Ascending aorta (tissue), 2 donors: ENCODE data around the gene C1orf87. TPM values are rescaled to one million over a fixed set of nuclear protein-coding genes. Genes with fewer than 3 reads are reported as not detected.
"Not testable (repeated sequence)": the region's sequence is repeated elsewhere in the genome, so short reads cannot be mapped to it uniquely, and the experiment has no call there.

Source experiments
- DNase-seq, 2 donors: peaks; one replicate each; pipeline ENCODE4 v3.0.0-alpha.2; 2019; ENCODE audit warnings: low spot score in 2 of 2
- H3K27ac ChIP-seq, 2 donors: fragments of 200-600 bp; sonication (generic); one replicate each; pipeline ENCODE4 v1.5.1; 2016 to 2017; ENCODE audit warnings: mild to moderate bottlenecking in 1 of 2
- H3K27me3 ChIP-seq: fragments of 200-600 bp; sonication (generic); one replicate; pipeline ENCODE4 v1.5.1; 2017
- H3K36me3 ChIP-seq, 2 donors: fragments of 200-600 bp; sonication (generic); one replicate each; pipeline ENCODE4 v1.5.1; 2016
- H3K4me1 ChIP-seq, 2 donors: fragments of 200-600 bp; sonication (generic); one replicate each; pipeline ENCODE4 v1.5.1; 2016 to 2017; ENCODE audit warnings: mild to moderate bottlenecking in 1 of 2
- H3K4me3 ChIP-seq, 2 donors: fragments of 200-600 bp; sonication (generic); one replicate each; pipeline ENCODE4 v1.5.1; 2016 to 2017; ENCODE audit warnings: mild to moderate bottlenecking in 1 of 2
- H3K9me3 ChIP-seq, 2 donors: fragments of 200-600 bp; sonication (generic); one replicate each; pipeline ENCODE4 v1.5.1; 2016
- CTCF ChIP-seq, 3 experiments: fragments of 200-600 bp in 2 of 3; fragments of 450-650 bp in 1 of 3; sonication (generic) in 2 of 3; IDR thresholded peaks; one replicate each; pipeline ENCODE4 v1.5.1; 2016 to 2019; ENCODE audit warnings: antibody characterized with exemption in 3 of 3, mild to moderate bottlenecking in 1 of 3, moderate library complexity in 1 of 3
- intact Hi-C: fragments of 100-400 bp; cut with DNase I; formaldehyde crosslinking; loops from one replicate; pipeline ENCODE4 v1.15.1; 2023
- total RNA-seq: library from RNA; depleted of rRNA; stranded (reverse); fragments of >200 nt; gene quantifications from one replicate; pipeline ENCODE4 v1.1.0, GENCODE V29; 2016

The C1orf87 gene
- total RNA-seq, 1 donor from 2014 or later, result not detected

DNA sequence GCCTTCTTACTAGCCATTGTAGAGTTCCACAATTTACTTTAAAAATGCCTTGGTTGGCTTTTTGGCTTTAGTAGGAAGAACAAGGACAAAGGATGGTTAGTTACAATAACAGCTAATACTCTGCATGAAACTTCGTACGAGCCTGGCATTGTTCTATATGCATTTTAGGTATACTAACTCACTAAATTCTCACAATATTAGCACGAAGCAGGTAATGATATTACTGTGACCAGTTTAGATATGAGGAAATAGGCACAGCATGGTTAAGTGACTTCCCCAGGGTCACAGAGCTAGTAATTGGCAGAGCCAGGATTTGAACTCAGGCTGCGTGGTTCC, 96.5 kb downstream of the C1orf87 start:
- Histone ChIP-seq H3K4me1 (no peaks in the 10 kb centered on the region), H3K27me3 (no peaks in the 10 kb centered on the region), H3K36me3 (no peaks in the 10 kb centered on the region), H3K9me3 (no peaks in the 10 kb centered on the region), H3K4me3 (no peak overlapping the region), H3K27ac (no peak overlapping the region)
- TF ChIP-seq CTCF (IDR thresholded peaks at IDR 0.05), result no peak
- intact Hi-C loops, result loop anchor here (2.0 to 10.0 kb wide), 4 partner anchors 154 to 788 kb away; no protein-coding TSS in a partner anchor
- no peak for DNase-seq

DNA sequence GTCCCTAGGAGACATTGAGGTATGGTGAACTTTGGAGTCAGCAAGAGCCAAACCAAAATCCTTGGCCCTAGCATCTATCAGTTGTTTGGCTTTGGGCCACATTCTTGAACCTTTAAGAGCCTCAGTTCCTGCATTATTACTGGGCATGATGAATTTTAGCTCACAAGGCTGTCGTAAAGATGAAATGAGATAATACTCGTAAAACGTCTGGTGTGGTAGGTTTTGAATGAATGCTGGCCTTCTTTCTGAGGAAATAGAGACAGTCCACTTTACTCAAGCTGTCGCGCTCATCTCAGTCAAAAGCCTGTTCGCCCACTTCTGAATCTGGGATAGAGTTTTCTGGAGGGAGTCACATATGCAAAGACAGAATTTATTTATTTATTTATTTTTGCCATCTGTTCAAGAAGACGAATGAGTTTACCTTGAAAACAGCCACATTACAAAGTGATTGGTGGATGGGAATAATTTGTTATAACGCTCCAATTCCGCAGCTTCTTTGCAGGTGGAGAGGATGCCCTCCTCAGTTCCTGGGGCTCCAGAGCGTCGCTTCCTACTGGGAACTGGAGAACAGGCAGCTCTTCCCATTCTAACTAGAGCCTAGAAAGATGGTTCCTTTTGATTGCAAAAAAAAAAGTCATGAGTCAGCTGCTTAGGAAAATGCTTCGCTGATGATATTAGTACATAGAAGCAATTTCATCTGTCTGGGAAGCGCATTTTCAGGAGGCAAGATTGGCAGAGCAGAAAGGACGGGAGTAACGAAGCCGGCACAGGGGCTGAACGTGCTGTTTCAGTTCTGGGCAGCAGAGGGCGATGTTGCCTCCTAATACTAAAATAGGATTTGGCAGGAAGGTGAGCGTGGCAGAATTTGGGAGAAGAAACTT, 97.1 kb downstream of the C1orf87 start:
- H3K4me3 ChIP-seq, result peak overlapping the region in 1 of 2 donors; percentile 37
- no peaks in the 10 kb centered on the region for H3K27me3 ChIP-seq
- H3K36me3 ChIP-seq, result no peaks in the 10 kb centered on the region
- peak; percentile 62 to 94 (median 88) for TF ChIP-seq CTCF (IDR thresholded peaks at IDR 0.05)
- H3K9me3 ChIP-seq, result no peaks in the 10 kb centered on the region
- peaks cover 0 to 3% of the 10 kb centered on the region in 2 donors for H3K4me1 ChIP-seq
- intact Hi-C loops, result loop anchor here (2.0 to 10.0 kb wide), 4 partner anchors 154 to 788 kb away; no protein-coding TSS in a partner anchor
- H3K27ac ChIP-seq, result no peak overlapping the region
- DNase-seq, result peak in 1 of 2 donors; percentile 84

- no peaks in the 10 kb centered on the region for H3K36me3 ChIP-seq
- TF ChIP-seq CTCF (IDR thresholded peaks at IDR 0.05), result no peak
- no peak overlapping the region for H3K4me3 ChIP-seq
- no peak overlapping the region for H3K27ac ChIP-seq
- intact Hi-C loops, result loop anchor here (5.0 to 10.0 kb wide), 2 partner anchors 791 to 1879 kb away; no protein-coding TSS in a partner anchor
- no peak for DNase-seq
- H3K9me3 ChIP-seq, result no peaks in the 10 kb centered on the region
- no peaks in the 10 kb centered on the region for H3K27me3 ChIP-seq
- H3K4me1 ChIP-seq, result peaks cover 0 to 3% of the 10 kb centered on the region in 2 donors
Observed at GRCh38 chr1:59973719-59974118, 99.9 kb downstream of the C1orf87 start.

GRCh38 chr1:59972216-59972927, 101.2 kb downstream of the C1orf87 start:
- Histone ChIP-seq H3K9me3 (no peaks in the 10 kb centered on the region), H3K4me1 (peaks cover 0 to 3% of the 10 kb centered on the region in 2 donors), H3K27me3 (no peaks in the 10 kb centered on the region), H3K27ac (no peak overlapping the region), H3K36me3 (no peaks in the 10 kb centered on the region), H3K4me3 (no peak overlapping the region)
- intact Hi-C loops, result loop anchor here (5.0 to 10.0 kb wide), 2 partner anchors 792 to 1880 kb away; no protein-coding TSS in a partner anchor
- DNase-seq, result no peak
- TF ChIP-seq CTCF (IDR thresholded peaks at IDR 0.05), result no peak

GRCh38 chr1:59971464-59971911, 102.1 kb downstream of the C1orf87 start:
- DNase-seq, result peak in 1 of 2 donors; percentile 81
- peak overlapping the region in 1 of 2 donors; percentile 9 for H3K4me3 ChIP-seq
- intact Hi-C loops, result loop anchor here (1.0 to 10.0 kb wide), 3 partner anchors 793 to 1881 kb away; no protein-coding TSS in a partner anchor

GRCh38 chr1:59969542-59970175, 103.9 kb downstream of the C1orf87 start:
- H3K27me3 ChIP-seq, H3K36me3 ChIP-seq, H3K27ac ChIP-seq, H3K4me1 ChIP-seq, H3K9me3 ChIP-seq, DNase-seq, H3K4me3 ChIP-seq: not testable (repeated sequence)
- intact Hi-C loops, result loop anchor here (5.0 to 10.0 kb wide), 2 partner anchors 795 to 1883 kb away; no protein-coding TSS in a partner anchor

More at GRCh38 chr1:59971464-59971911, 102.1 kb downstream of the C1orf87 start:
- no peaks in the 10 kb centered on the region for H3K36me3 ChIP-seq
- peaks cover 0 to 3% of the 10 kb centered on the region in 2 donors for H3K4me1 ChIP-seq
- no peaks in the 10 kb centered on the region for H3K27me3 ChIP-seq
- H3K27ac ChIP-seq, result no peak overlapping the region
- TF ChIP-seq CTCF (IDR thresholded peaks at IDR 0.05), result peak; percentile 86 to 96 (median 96)
- no peaks in the 10 kb centered on the region for H3K9me3 ChIP-seq

DNA sequence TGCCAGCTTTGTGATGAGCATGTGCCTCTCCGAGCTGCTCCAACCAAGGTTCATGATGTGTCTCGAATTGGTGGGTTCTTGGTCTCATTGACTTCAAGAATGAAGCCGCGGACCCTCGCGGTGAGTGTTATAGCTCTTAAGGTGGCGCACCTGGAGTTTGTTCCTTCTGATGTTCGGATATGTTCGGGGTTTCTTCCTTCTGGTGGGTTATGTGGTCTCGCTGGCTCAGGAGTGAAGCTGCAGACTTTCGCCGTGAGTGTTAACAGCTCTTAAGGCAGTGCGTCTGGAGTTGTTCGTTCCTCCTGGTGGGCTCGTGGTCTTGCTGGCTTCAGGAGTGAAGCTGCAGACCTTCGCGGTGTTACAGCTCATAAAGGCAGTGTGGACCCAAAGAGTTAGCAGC, 104.8 kb downstream of the C1orf87 start:
- H3K4me1 ChIP-seq, H3K4me3 ChIP-seq, intact Hi-C loops, H3K9me3 ChIP-seq, H3K27ac ChIP-seq, DNase-seq, H3K27me3 ChIP-seq, H3K36me3 ChIP-seq: not testable (repeated sequence)
